ENCODE measurements around the gene HMGCLL1.
A peak's percentile ranks its signal among the peaks of the same experiment; 100 is the strongest.

The HMGCLL1 gene

GRCh38 chr6:55578537-55579363 lies at the start of gene HMGCLL1:
TSS of gene HMGCLL1 (minus strand) at chr6:55579192. CDS start at chr6:55579055, 137 bp downstream.
- peak; percentile 81 to 88 for DNase-seq

- DNase-seq: no peak
These were observed 43.0 kb upstream of the HMGCLL1 start for GRCh38 chr6:55621993-55622392.

- no peak for DNase-seq
These were observed 42.3 kb upstream of the HMGCLL1 start for GRCh38 chr6:55621244-55621643.

- DNase-seq: peak; percentile 26 to 47
These were observed 38.3 kb upstream of the HMGCLL1 start for GRCh38 chr6:55617272-55617671.

GRCh38 chr6:55604021-55604420 lies 25.0 kb upstream of the HMGCLL1 start:
- no peak for DNase-seq

- no peak for DNase-seq
These were observed 22.1 kb upstream of the HMGCLL1 start for GRCh38 chr6:55601120-55601519.

- no peak for DNase-seq
These were observed 15.4 kb upstream of the HMGCLL1 start for GRCh38 chr6:55594442-55594841.

GRCh38 chr6:55584654-55585354 lies 5.8 kb upstream of the HMGCLL1 start:
- no peak for DNase-seq

- no peak for DNase-seq
These were observed 2.2 kb downstream of the HMGCLL1 start for GRCh38 chr6:55576811-55577210.

- no peak for DNase-seq
These were observed 4.4 kb downstream of the HMGCLL1 start for GRCh38 chr6:55574556-55574955.

- no peak for DNase-seq
These were observed 9.4 kb downstream of the HMGCLL1 start for GRCh38 chr6:55569638-55570037.

GRCh38 chr6:55568808-55569439 lies 10.1 kb downstream of the HMGCLL1 start:
- DNase-seq: no peak

- no peak for DNase-seq
These were observed 11.4 kb downstream of the HMGCLL1 start for GRCh38 chr6:55567558-55567957.

- no peak for DNase-seq
These were observed 12.8 kb downstream of the HMGCLL1 start for GRCh38 chr6:55566036-55566710.

- no peak for DNase-seq
These were observed 16.7 kb downstream of the HMGCLL1 start for GRCh38 chr6:55562318-55562717.

- DNase-seq: no peak
These were observed 18.6 kb downstream of the HMGCLL1 start for GRCh38 chr6:55560290-55560885.

GRCh38 chr6:55557146-55557545 lies 21.8 kb downstream of the HMGCLL1 start:
- DNase-seq: no peak

GRCh38 chr6:55545791-55546190 lies 33.2 kb downstream of the HMGCLL1 start:
- no peak for DNase-seq

GRCh38 chr6:55543633-55544309 lies 35.2 kb downstream of the HMGCLL1 start:
- no peak for DNase-seq

- DNase-seq: no peak
These were observed 38.0 kb downstream of the HMGCLL1 start for GRCh38 chr6:55541024-55541423.

GRCh38 chr6:55536391-55536956 lies 42.5 kb downstream of the HMGCLL1 start:
- DNase-seq: no peak

GRCh38 chr6:55531496-55531895 lies 47.5 kb downstream of the HMGCLL1 start:
- no peak for DNase-seq
